Activated CD8-positive, alpha-beta memory T cell treated with anti-CD3 and anti-CD28 coated beads for 48 hours (primary cell): ENCODE measurements around the gene KLHL30.

Experiments
- DNase-seq, 3 experiments: peaks; one replicate each; pipeline ENCODE4 v3.0.0-alpha.2; 2020; ENCODE audit warnings: low read depth in 2 of 3, low spot score in 2 of 3

KLHL30 gene

DNA sequence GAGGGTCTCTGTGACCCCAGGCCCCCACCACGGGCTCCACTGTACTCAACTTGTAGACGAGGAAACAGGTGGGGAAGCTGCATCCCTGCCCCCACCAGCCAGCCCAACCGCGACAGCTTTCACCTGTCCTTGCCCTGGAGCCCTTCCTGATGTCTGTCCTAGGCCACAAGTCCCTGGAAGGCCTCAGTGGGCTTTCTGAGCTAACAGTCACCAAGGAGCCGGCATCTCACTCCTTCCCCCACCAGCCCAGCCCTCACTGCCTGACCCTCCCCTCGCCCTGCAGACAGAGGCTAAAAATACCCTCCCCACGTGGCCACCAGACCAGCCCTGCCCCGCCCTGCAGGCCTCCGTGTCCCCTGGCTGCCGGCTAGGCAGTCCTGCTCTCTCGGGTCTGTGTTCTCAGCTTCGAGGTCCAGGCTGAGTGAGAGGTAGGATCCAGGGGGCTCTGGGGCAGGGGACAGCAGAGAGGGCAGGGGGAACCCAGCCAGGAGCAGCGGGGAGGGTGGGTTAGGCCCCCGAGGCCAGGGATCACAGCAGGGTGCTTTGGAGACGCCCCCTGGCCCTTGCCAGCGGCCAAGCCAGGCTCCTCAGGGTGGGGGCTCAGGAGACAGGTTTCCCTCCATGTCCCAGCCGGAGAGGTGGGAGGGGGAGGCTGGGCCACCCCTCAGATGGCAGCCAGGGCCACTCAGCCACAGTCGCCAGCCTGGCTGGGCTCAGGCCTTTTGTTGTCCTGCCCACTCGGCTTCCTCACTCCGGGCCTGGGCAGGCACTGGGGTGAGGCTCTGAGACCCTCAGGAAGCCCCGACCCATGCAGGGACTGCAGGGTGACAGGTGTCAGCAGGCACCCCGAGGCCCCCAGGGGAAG, at the start of gene KLHL30:
Gene KLHL30, plus strand, starts transcription at position 338 of the 865 bp plus-strand sequence. CDS start 2,087 bp downstream, outside the sequence.
- DNase-seq, result no peak

GRCh38 chr2:238090887-238091286, 47.6 kb upstream of the KLHL30 start:
- no peak for DNase-seq

- DNase-seq, result no peak
These were observed 46.9 kb upstream of the KLHL30 start for GRCh38 chr2:238091436-238092060.

DNA sequence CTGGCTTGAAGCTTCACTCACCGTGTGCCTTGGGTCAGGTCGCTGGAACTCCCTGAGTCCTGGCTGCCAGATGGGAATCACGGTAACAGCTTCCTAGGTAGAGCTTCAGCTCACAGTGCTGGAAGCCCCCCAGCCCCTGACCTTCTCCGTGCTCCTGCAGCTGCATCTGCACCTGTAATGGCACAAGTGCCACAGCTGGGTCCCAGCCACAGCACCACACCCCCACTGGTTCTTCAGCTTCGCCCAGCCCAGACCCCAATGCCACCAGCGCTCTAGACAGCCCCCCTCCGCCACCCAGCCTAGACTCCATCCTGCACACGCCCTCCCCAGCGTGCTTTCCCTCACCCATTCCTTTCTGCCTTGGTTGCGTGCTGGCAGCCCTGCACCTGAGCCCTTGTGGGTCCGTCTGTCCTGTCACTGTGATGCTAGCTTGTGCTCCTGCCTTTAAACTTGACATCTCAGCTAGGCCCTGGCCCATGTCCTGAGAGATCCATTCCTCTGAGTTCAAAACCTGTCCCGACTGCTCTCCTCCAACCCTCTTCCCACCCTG, 45.9 kb upstream of the KLHL30 start:
- DNase-seq, result no peak

GRCh38 chr2:238093181-238094140, 45.0 kb upstream of the KLHL30 start:
- DNase-seq, result no peak

- DNase-seq, result no peak
These were observed 43.9 kb upstream of the KLHL30 start for GRCh38 chr2:238094438-238095022.

- no peak for DNase-seq
These were observed 43.3 kb upstream of the KLHL30 start for GRCh38 chr2:238095143-238095542.

- no peak for DNase-seq
These were observed 42.0 kb upstream of the KLHL30 start for GRCh38 chr2:238096311-238097011.

- DNase-seq, result no peak
These were observed 41.1 kb upstream of the KLHL30 start for GRCh38 chr2:238097201-238097987.

- DNase-seq, result no peak
These were observed 40.2 kb upstream of the KLHL30 start for GRCh38 chr2:238097988-238098871.

- DNase-seq, result no peak
These were observed 39.4 kb upstream of the KLHL30 start for GRCh38 chr2:238098901-238099713.

- DNase-seq, result no peak
These were observed 38.8 kb upstream of the KLHL30 start for GRCh38 chr2:238099714-238100048.

- DNase-seq, result no peak
These were observed 38.2 kb upstream of the KLHL30 start, which contains the start of gene ESPNL for GRCh38 chr2:238100049-238100820. ESPNL (plus strand) TSS chr2:238100340; CDS start chr2:238100420, 80 bp downstream.

DNA sequence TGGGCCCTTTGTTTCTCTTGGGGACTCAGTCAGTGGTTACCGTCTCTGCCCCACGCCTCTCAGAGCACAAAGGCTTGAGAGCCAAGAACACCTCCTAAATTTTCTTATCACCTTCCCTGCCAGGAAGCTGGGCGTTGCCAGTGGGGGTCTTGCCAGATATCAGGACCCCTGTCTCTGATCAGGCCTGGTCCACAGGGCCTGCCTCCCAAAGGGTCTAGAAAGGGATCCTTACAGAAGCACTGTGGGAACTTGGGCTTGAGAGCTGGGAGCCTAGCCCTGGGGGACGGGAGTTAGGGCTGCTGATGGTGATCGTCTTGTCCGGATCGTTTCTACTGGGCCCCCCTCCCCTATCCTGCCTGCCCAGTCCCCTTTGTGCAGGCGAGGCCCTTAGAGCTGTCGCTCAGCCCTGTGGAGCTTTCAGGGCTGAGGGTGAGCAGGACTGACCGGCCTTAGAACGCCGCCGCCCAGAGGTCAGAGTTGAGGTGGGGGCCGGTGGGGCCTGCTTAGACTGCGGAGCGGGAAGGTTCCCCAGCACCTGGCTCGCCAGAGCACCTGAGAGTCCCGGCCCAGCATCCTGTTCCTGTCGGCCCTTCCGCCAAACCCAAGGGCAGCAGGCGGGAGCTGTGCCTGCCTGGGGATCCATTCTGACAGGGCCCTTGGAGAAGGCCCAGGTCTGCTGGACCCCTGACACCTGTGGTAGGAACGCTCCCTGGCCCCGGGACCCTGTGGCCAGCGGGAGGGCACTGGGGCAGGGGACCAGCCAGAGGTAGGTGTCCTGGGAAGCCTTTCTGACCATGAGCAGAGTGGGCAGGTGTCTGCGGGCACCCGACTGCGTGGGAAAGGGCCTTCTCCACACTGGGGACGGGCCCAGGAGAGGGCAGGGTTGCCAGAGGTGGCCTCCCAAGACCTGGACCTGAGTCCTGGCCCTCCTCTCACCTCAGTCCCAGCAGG, 37.4 kb upstream of the KLHL30 start:
- no peak for DNase-seq
